OCI-LY3 (cell line): ENCODE data around the gene CEP78.

Source experiments
- H2AFZ ChIP-seq: fragments of 200-600, 300-600 bp; shearing (Covaris generic); 2 replicates; pipeline ENCODE4 v1.6.0; 2014; ENCODE audit warnings: antibody characterized with exemption, low read depth, low read length
- H3K27ac ChIP-seq: fragments of 200-600, 300-600 bp; sonication (generic); 2 replicates; pipeline ENCODE4 v1.5.1; 2014; ENCODE audit warnings: mild to moderate bottlenecking, low read length, moderate library complexity, mixed read lengths
- H3K27me3 ChIP-seq: fragments of 200-600, 300-600 bp; sonication (generic); 2 replicates; pipeline ENCODE4 v1.6.1; 2014; ENCODE audit warnings: low read depth, low read length, mixed read lengths
- H3K36me3 ChIP-seq: fragments of 200-600, 300-600 bp; sonication (generic); replicated peaks from 2 replicates; pipeline ENCODE3; 2014; ENCODE audit warnings: low read depth, low read length, mixed read lengths
- H3K4me1 ChIP-seq: fragments of 300-600, 200-600 bp; sonication (generic); 2 replicates; pipeline ENCODE4 v1.6.1; 2014; ENCODE audit warnings: low read length, mixed read lengths
- H3K4me2 ChIP-seq: fragments of 200-600, 300-600 bp; sonication (generic); 2 replicates; pipeline ENCODE4 v1.6.1; 2014; ENCODE audit warnings: low read length, mixed read lengths
- H3K4me3 ChIP-seq: fragments of 300-600, 200-600 bp; sonication (generic); 2 replicates; pipeline ENCODE4 v1.5.1; 2014; ENCODE audit warnings: antibody characterized with exemption, mild to moderate bottlenecking, low read length, moderate library complexity
- H3K79me2 ChIP-seq: fragments of 300-600, 200-600 bp; shearing (Covaris generic); 2 replicates; pipeline ENCODE4 v1.6.1; 2014; ENCODE audit warnings: mild to moderate bottlenecking, low read length, mixed read lengths
- H3K9ac ChIP-seq: fragments of 300-600, 200-600 bp; shearing (Covaris generic); 2 replicates; pipeline ENCODE4 v1.6.0; 2014; ENCODE audit warnings: mild to moderate bottlenecking, low read length, moderate library complexity
- H3K9me3 ChIP-seq: fragments of 200-600, 300-600 bp; shearing (Covaris generic); 2 replicates; pipeline ENCODE4 v1.6.1; 2014; ENCODE audit warnings: low read length, mixed read lengths; ENCODE audit not compliant: insufficient read depth
- H4K20me1 ChIP-seq: fragments of 200-600, 300-600 bp; sonication (generic); 2 replicates; pipeline ENCODE4 v1.6.1; 2016; ENCODE audit warnings: low read length, mixed read lengths; ENCODE audit not compliant: insufficient read depth
- EZH2phosphoT487 ChIP-seq: fragments of 200-600 bp; shearing (Covaris generic); IDR thresholded peaks from 2 replicates; pipeline ENCODE4 v1.6.1; 2018; ENCODE audit warnings: antibody characterized with exemption, mixed run types, low read depth
- TF ChIP-seq, protein P1 (sequence below): fragments of 200-600, 300-600 bp; sonication (generic); IDR thresholded peaks from 2 replicates; pipeline ENCODE4 v1.5.1; 2014; ENCODE audit warnings: antibody characterized with exemption, low read length, low read depth

Gene CEP78

DNA sequence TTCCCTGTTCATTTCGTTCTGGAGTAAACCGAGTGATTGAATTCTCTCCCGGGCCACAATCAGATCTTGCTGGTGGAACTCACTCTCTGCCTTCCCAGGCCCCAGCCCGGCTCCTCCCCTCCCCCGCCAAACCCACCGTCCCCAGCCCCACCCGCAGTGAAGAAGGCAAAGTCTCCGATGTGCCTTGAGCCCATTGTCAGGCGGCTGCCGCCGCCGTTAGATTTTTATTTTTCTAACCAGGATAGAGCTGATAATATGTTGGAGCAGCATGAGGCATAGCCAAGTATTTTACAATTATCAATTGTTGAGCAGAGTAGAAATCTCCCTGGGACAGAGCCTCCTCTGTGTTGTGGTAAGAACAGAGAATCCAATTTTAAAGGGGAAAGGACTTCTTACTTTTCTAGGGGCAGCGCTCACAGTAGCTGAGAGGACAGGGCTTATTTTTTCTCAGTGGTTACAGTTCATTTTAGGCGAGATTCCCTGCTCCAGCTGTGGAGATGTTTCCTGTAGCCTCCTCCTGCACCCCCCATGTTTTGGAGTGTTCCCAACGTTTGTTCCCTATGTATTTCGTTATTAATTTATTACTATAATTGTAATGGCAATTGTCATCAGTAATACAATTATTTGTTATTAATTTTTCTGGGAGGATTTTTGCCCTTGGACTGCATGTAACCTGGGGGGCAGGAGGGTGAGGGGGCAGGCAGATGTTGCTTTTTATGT, 62.3 kb downstream of the CEP78 start:
- Histone ChIP-seq H3K4me1 (peaks cover 11% of the 10 kb centered on the region), H3K9me3 (no peaks in the 10 kb centered on the region), H3K4me2 (peak overlapping the region; percentile 94), H3K36me3 (peaks cover 26% of the 10 kb centered on the region), H3K27ac (peak overlapping the region; percentile 63; the same call in 1 of the 2 replicates), H2AFZ (peak overlapping the region; percentile 49), H3K9ac (peak overlapping the region; percentile 83), H3K4me3 (peak overlapping the region; percentile 89), H3K79me2 (peaks cover 35% of the 10 kb centered on the region), H4K20me1 (peaks cover 7% of the 10 kb centered on the region; the same call in 1 of the 2 replicates), H3K27me3 (no peaks in the 10 kb centered on the region)
- TF ChIP-seq, protein P1, sequence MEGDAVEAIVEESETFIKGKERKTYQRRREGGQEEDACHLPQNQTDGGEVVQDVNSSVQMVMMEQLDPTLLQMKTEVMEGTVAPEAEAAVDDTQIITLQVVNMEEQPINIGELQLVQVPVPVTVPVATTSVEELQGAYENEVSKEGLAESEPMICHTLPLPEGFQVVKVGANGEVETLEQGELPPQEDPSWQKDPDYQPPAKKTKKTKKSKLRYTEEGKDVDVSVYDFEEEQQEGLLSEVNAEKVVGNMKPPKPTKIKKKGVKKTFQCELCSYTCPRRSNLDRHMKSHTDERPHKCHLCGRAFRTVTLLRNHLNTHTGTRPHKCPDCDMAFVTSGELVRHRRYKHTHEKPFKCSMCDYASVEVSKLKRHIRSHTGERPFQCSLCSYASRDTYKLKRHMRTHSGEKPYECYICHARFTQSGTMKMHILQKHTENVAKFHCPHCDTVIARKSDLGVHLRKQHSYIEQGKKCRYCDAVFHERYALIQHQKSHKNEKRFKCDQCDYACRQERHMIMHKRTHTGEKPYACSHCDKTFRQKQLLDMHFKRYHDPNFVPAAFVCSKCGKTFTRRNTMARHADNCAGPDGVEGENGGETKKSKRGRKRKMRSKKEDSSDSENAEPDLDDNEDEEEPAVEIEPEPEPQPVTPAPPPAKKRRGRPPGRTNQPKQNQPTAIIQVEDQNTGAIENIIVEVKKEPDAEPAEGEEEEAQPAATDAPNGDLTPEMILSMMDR, result no peak
- no peak for TF ChIP-seq EZH2phosphoT487

DNA sequence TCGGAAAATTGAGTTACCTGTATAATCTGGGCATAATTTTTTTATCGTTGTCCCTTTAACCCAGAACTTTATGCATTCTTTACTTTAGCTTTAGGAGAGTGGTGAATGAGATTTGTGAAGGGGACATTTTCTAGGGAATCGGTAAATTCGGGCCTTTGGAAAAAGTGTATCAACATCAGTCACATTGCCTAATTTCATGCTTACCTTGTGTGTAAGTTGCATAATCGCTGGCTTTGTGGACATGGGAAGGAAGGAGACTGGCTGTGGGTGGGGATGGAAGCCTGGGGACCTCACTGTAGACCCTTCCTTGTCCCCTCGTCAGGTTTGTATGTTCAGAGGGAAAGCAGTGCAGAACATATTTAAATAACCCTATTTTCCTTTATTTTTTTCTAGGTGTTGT, 64.3 kb downstream of the CEP78 start:
- TF ChIP-seq, protein P1, result no peak
- TF ChIP-seq EZH2phosphoT487, result no peak
- Histone ChIP-seq H3K4me3 (no peak overlapping the region), H3K79me2 (peaks cover 35% of the 10 kb centered on the region), H4K20me1 (peaks cover 7% of the 10 kb centered on the region; the same call in 1 of the 2 replicates), H2AFZ (no peak overlapping the region), H3K4me2 (no peak overlapping the region), H3K4me1 (peaks cover 11% of the 10 kb centered on the region), H3K27me3 (no peaks in the 10 kb centered on the region), H3K27ac (no peak overlapping the region), H3K36me3 (peaks cover 40% of the 10 kb centered on the region), H3K9ac (no peak overlapping the region), H3K9me3 (no peaks in the 10 kb centered on the region)

DNA sequence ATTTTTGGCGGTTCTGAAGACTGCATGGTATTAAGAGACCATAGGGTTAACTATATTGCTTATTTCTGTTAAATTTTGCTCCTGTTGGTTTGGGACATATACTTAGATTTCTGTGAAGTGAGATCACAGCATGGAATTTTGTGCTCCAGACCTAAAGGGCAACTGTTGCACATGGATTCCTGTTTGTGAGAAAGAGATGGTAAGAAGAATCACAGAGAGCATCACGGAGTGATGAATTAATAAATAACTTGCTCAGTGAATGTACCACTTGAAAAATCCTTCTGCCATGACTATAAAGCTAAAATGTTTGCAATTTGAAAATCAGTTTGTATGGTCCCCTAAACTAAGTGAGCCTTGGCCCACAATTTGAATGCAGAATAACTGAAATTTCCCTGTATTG, 65.6 kb downstream of the CEP78 start:
- H3K27ac ChIP-seq, result no peak overlapping the region
- peaks cover 7% of the 10 kb centered on the region; the same call in 1 of the 2 replicates for H4K20me1 ChIP-seq
- H3K79me2 ChIP-seq, result peaks cover 35% of the 10 kb centered on the region
- H3K9ac ChIP-seq, result no peak overlapping the region
- TF ChIP-seq EZH2phosphoT487, result no peak
- TF ChIP-seq, protein P1, result no peak
- peaks cover 7% of the 10 kb centered on the region for H3K4me1 ChIP-seq
- no peak overlapping the region for H3K4me3 ChIP-seq
- peaks cover 51% of the 10 kb centered on the region for H3K36me3 ChIP-seq
- no peaks in the 10 kb centered on the region for H3K27me3 ChIP-seq
- H2AFZ ChIP-seq, result no peak overlapping the region
- H3K9me3 ChIP-seq, result no peaks in the 10 kb centered on the region
- no peak overlapping the region for H3K4me2 ChIP-seq

DNA sequence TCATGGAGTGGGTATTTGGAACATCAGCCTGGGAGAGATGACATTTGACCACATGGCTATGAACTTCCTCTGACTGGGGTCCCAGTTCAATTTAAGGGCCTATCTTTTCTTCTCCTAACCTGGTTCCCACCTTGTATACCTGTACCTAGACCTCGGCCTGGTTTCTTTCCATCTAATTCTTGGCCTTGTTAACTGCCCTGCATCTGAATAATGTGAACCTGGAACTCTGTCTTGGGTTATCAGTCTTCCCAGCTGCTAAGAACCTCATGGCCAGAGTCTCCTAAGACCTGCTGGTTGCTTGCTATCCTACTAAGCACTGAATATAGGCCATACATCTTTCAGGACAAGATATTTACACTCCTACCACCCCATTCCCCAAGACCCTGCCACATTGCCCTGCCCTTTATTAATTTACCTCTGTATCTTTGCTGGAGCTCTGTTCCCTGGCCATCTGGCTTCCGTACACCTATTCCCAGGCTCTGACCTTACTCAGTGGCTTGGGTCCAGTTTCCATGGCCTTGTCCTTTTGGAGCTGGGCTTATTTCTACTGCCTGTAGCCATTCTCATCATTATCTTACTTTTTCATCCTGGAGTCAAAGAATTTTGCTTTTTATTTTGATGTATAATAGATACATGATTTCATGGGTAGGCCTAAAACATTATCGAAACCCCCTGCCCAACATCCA, 67.6 kb downstream of the CEP78 start:
- Histone ChIP-seq H3K4me1 (peaks cover 2% of the 10 kb centered on the region; the same call in 1 of the 2 replicates), H3K4me3 (no peak overlapping the region), H3K4me2 (no peak overlapping the region), H3K27me3 (no peaks in the 10 kb centered on the region), H3K9ac (no peak overlapping the region), H2AFZ (no peak overlapping the region), H3K9me3 (no peaks in the 10 kb centered on the region), H4K20me1 (peaks cover 4% of the 10 kb centered on the region; the same call in 1 of the 2 replicates), H3K27ac (no peak overlapping the region), H3K79me2 (peaks cover 20% of the 10 kb centered on the region), H3K36me3 (peaks cover 65% of the 10 kb centered on the region)
- TF ChIP-seq, protein P1, result no peak
